ENCODE data around the gene SPATA16. TPM values are rescaled to one million over a fixed set of nuclear protein-coding genes. Genes with fewer than 3 reads are reported as not detected.

Gene SPATA16
- total and polyA plus RNA-seq, 2 donors (not counting 3 experiments of a cell fraction or from before 2014, with no cell fraction given), result not detected

DNA sequence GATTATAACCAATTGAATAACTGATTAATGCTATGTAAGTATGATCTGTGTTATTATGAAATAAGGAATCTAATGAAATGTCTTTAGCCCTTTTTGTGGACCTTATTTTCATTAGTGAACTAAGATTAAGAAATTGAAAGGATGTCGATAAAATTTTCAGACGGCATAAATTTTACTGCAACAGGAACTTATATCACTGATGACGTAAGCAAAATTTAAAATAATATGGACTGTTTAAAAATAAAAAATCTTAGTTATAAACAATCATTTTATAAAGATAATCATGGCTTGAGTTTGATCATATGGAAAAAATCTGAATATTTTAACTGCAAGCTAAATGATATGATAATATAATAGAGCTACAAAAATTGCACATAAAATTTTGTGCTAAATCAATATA, 112.7 kb downstream of the SPATA16 start:
- Histone ChIP-seq H3K9ac (replicated peaks; ENCODE audit: extremely low read depth, insufficient read depth, low read length) (no peak overlapping the region), H3K9me1 (replicated peaks; ENCODE audit: control insufficient read depth, extremely low read depth, insufficient read depth, low read length) (peaks cover 2% of the 10 kb centered on the region), H3K27ac (ENCODE audit: insufficient read depth, low read depth, low read length) (no peak overlapping the region), H3K27me3 (ENCODE audit: control insufficient read depth in 2 of 2, insufficient read depth in 2 of 2, low read length in 2 of 2) (no peaks in the 10 kb centered on the region), H3K4me2 (ENCODE audit: insufficient read depth, low read length) (no peak overlapping the region), H2AFZ (ENCODE audit: low read depth, low read length) (no peak overlapping the region), H3K79me2 (ENCODE audit: control insufficient read depth, insufficient read depth, low read length) (no peaks in the 10 kb centered on the region), H3K9me3 (replicated peaks; ENCODE audit: control insufficient read depth, insufficient read depth, low read length) (no peaks in the 10 kb centered on the region), H4K20me1 (replicated peaks; ENCODE audit: control insufficient read depth, extremely low read depth, insufficient read depth, low read length) (no peaks in the 10 kb centered on the region), H3K4me1 (ENCODE audit: control insufficient read depth, extremely low read depth, insufficient read depth, low read length) (no peaks in the 10 kb centered on the region), H3K4me3 (replicated peaks in 1 of 3; ENCODE audit: insufficient read depth in 1 of 3, low read depth in 1 of 3, low read length in 3 of 3) (no peak overlapping the region), H3K36me3 (ENCODE audit: control insufficient read depth in 2 of 2, extremely low read depth in 1 of 2, insufficient read depth in 2 of 2, low read length in 2 of 2) (no peaks in the 10 kb centered on the region)
- dilution Hi-C loops (cut with MboI; ENCODE audit: extremely low pct_ligation_motif_present, low sequenced_read_pairs), result no loop called here
- no TSS peak for BruUV-seq (replicated peaks)
- CTCF ChIA-PET, result interaction anchor here (1.3 to 1.8 kb wide), 3 partner anchors 12 to 194 kb away, joined by 3 to 5 read pairs (median 5); no protein-coding TSS in a partner anchor
- DNase-seq (ENCODE audit: low read depth, low spot score) (no peak), FAIRE-seq (no peak)
- TF ChIP-seq MYC (IDR thresholded peaks at IDR 0.05; ENCODE audit: low read depth, low read length) (no peak), POLR2AphosphoS5 (IDR thresholded peaks at IDR 0.05; ENCODE audit: insufficient read depth, low read depth, low read length) (no peak)
- POLR2A ChIA-PET, result no interaction called here
- intact Hi-C loops (cut with micrococcal nuclease), result no loop called here

DNA sequence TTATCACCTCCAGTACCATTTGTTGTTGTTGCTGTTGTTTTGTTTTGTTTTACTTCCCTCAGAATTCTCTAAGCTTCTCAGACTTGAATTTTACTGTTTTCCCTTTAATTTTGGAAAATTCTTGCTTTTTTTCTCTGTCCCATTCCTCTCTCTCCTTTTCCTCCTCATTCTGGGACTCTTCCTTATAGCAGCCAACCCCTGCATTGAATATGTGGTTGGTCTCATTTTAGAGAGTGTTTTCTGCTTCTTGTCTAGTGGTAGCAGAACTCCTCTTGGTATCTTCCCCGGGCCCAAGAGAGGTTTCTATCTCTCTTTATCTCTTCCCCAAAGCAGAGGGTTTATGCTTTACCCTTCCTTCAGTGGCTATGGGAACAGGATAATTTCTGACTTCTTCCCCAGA, 113.6 kb downstream of the SPATA16 start:
- FAIRE-seq (no peak), DNase-seq (ENCODE audit: low read depth, low spot score) (no peak)
- no peaks in the 10 kb centered on the region for H3K27me3 ChIP-seq (ENCODE audit: control insufficient read depth in 2 of 2, insufficient read depth in 2 of 2, low read length in 2 of 2)
- no peaks in the 10 kb centered on the region for H3K79me2 ChIP-seq (ENCODE audit: control insufficient read depth, insufficient read depth, low read length)
- no peaks in the 10 kb centered on the region for H3K9me3 ChIP-seq (replicated peaks; ENCODE audit: control insufficient read depth, insufficient read depth, low read length)
- H3K36me3 ChIP-seq (ENCODE audit: control insufficient read depth in 2 of 2, extremely low read depth in 1 of 2, insufficient read depth in 2 of 2, low read length in 2 of 2), result no peaks in the 10 kb centered on the region
- TF ChIP-seq FOS (IDR thresholded peaks at IDR 0.05; ENCODE audit: borderline replicate concordance, insufficient read depth, low read length) (no peak), JUN (IDR thresholded peaks at IDR 0.05; ENCODE audit: borderline replicate concordance, insufficient read depth, insufficient read length, low read depth) (no peak), MYC (IDR thresholded peaks at IDR 0.05; ENCODE audit: low read depth, low read length) (no peak), GATA2 (IDR thresholded peaks at IDR 0.05; ENCODE audit: insufficient read depth, insufficient read length, low read depth, low read length) (no peak)
- TF ChIP-seq, protein P1, sequence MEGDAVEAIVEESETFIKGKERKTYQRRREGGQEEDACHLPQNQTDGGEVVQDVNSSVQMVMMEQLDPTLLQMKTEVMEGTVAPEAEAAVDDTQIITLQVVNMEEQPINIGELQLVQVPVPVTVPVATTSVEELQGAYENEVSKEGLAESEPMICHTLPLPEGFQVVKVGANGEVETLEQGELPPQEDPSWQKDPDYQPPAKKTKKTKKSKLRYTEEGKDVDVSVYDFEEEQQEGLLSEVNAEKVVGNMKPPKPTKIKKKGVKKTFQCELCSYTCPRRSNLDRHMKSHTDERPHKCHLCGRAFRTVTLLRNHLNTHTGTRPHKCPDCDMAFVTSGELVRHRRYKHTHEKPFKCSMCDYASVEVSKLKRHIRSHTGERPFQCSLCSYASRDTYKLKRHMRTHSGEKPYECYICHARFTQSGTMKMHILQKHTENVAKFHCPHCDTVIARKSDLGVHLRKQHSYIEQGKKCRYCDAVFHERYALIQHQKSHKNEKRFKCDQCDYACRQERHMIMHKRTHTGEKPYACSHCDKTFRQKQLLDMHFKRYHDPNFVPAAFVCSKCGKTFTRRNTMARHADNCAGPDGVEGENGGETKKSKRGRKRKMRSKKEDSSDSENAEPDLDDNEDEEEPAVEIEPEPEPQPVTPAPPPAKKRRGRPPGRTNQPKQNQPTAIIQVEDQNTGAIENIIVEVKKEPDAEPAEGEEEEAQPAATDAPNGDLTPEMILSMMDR (IDR thresholded peaks at IDR 0.05; ENCODE audit: extremely low read depth in 1 of 2, insufficient read depth in 1 of 2, low read depth in 1 of 2, low read length in 2 of 2), result no peak
- H3K27ac ChIP-seq (ENCODE audit: insufficient read depth, low read depth, low read length), result no peak overlapping the region
- no peak overlapping the region for H3K4me2 ChIP-seq (ENCODE audit: insufficient read depth, low read length)
- dilution Hi-C loops (cut with MboI; ENCODE audit: extremely low pct_ligation_motif_present, low sequenced_read_pairs) (no loop called here), intact Hi-C loops (cut with micrococcal nuclease) (no loop called here)
- POLR2A ChIA-PET, result no interaction called here
- H3K4me3 ChIP-seq (replicated peaks in 1 of 3; ENCODE audit: insufficient read depth in 1 of 3, low read depth in 1 of 3, low read length in 3 of 3), result no peak overlapping the region
- no TSS peak for BruUV-seq (replicated peaks)
- H3K9me1 ChIP-seq (replicated peaks; ENCODE audit: control insufficient read depth, extremely low read depth, insufficient read depth, low read length), result no peaks in the 10 kb centered on the region
- CTCF ChIA-PET, result interaction anchor here (0.9 to 1.3 kb wide), 2 partner anchors 12 to 193 kb away, joined by 3 read pairs; no protein-coding TSS in a partner anchor
- no peaks in the 10 kb centered on the region for H4K20me1 ChIP-seq (replicated peaks; ENCODE audit: control insufficient read depth, extremely low read depth, insufficient read depth, low read length)
- no peaks in the 10 kb centered on the region for H3K4me1 ChIP-seq (ENCODE audit: control insufficient read depth, extremely low read depth, insufficient read depth, low read length)
- no peak overlapping the region for H2AFZ ChIP-seq (ENCODE audit: low read depth, low read length)
- no peak overlapping the region for H3K9ac ChIP-seq (replicated peaks; ENCODE audit: extremely low read depth, insufficient read depth, low read length)
